Coronary artery (tissue), 2 donors: Measurements from ENCODE around the gene BTBD19.

Experiments
- DNase-seq: peaks from one replicate; pipeline ENCODE4 v3.0.0-alpha.2; 2017; ENCODE audit warnings: low spot score
- H3K27ac ChIP-seq, 2 donors: fragments of 200-600 bp; sonication (generic); one replicate each; pipeline ENCODE4 v1.5.1; 2016 to 2019
- H3K4me3 ChIP-seq: fragments of 200-600 bp; sonication (generic); 2 replicates; pipeline ENCODE4 v1.5.1; 2016; ENCODE audit warnings: mild to moderate bottlenecking, moderate library complexity
- TF ChIP-seq, protein P1 (sequence below): fragments of 200-600 bp; sonication (generic); IDR thresholded peaks from one replicate; pipeline ENCODE4 v1.5.1; 2019; ENCODE audit warnings: antibody characterized with exemption

Gene BTBD19

DNA sequence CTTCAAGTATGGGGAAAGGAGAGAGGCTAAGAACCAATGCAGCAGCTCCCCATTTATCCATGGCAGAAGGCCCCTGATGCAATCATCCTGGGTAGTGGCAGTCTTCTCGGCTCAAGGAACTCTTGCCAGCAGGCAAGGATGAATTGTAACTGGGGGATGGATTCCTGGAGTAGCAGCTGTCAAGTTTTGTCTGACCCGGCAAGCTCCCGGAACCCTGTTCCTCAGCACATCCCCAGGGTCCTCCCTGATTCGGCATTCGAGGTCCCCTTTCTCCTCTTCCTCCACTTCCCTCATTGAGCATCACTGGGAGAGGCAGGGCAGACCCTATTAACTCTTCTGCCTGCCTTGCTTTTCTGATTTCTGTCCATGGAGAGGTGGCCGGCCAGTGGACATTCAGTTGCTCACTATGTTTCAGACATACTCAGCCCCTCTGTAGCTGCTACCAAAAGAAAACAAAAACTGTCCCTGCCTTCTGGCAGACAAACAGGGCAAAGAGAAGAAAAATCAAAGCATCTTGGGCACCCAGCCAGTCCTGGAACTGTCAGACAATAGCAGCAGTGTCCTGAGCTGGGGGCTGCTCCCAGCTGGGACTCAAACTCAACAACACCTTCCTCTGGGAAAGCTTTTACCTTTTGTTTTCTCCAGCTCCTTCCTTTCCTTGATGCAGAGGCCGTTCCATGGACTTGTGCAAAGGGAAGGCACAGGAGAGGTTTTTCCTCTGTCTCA is 40.3 kb downstream of the BTBD19 start:
- TF ChIP-seq, protein P1, sequence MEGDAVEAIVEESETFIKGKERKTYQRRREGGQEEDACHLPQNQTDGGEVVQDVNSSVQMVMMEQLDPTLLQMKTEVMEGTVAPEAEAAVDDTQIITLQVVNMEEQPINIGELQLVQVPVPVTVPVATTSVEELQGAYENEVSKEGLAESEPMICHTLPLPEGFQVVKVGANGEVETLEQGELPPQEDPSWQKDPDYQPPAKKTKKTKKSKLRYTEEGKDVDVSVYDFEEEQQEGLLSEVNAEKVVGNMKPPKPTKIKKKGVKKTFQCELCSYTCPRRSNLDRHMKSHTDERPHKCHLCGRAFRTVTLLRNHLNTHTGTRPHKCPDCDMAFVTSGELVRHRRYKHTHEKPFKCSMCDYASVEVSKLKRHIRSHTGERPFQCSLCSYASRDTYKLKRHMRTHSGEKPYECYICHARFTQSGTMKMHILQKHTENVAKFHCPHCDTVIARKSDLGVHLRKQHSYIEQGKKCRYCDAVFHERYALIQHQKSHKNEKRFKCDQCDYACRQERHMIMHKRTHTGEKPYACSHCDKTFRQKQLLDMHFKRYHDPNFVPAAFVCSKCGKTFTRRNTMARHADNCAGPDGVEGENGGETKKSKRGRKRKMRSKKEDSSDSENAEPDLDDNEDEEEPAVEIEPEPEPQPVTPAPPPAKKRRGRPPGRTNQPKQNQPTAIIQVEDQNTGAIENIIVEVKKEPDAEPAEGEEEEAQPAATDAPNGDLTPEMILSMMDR: no peak
- Histone ChIP-seq H3K4me3 (no peak overlapping the region), H3K27ac (no peak overlapping the region)
- DNase-seq: no peak

DNA sequence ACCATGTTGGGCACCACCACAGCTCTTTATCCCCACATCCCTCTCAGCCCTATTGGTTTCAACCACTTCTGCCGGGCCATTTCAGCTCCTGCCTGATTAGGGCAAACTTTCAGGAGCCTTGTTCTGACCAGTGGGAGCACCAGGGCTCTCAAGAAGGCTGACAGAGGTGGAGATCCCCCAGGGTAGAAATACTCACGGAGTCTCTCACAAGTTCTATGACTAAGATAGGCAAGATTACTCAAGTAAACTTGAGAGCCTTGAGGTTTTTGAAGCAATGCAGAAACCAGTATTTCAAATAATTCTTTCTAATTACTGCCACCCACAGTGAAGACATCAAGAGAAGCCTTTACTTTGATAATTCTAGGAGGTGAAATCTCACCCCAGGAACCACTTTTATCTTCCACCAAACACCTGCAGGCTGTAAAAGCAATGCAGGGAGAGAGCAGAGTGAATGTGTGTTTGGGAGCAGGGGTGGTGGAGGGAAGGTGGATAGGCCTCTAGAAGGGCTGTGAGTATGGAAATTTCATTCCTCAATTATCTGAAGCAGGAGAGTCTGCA is 41.3 kb downstream of the BTBD19 start:
- Histone ChIP-seq H3K27ac (peak overlapping the region in 1 of 2 donors; percentile 9), H3K4me3 (no peak overlapping the region)
- no peak for DNase-seq
- TF ChIP-seq, protein P1: no peak

DNA sequence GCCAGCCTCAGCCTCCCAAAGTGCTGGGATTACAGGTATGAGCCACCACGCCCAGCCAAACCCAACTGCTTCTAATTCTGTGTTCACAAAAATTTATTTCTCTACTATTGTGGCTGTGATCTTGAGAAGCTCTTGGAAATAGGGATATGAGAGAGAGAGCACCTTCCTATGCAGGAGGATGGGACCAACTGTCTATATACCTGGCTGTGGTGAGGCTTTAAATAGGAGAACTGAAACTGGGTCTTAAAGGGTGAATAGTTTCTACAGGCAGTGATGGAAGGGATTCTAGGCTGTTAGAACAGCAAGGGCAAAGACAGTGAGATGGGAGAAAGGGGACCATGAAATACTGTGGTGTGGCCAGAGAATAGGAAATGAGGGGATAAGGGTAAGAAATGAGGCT is 43.0 kb downstream of the BTBD19 start:
- TF ChIP-seq, protein P1: no peak
- no peak for DNase-seq
- Histone ChIP-seq H3K27ac (no peak overlapping the region), H3K4me3 (no peak overlapping the region)

DNA sequence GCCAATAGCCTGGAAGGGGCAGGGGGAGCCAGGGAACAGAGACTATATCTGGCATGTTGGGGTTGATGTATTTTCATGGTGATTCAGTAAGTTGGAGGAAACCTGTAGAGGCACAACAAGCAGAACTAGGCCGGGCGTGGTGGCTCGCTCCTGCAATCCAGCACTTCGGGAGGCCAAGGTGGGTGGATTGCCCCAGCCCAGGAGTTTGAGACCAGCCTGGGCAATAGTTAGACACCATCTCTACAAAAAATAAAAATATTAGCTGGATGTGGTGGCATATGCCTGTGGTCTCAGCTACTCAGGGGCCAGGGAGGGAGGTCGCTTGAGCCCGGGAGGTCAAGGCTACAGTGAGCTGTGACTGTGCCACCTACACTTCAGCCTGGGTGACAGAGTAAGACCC is 44.9 kb downstream of the BTBD19 start:
- TF ChIP-seq, protein P1: no peak
- Histone ChIP-seq H3K27ac (no peak overlapping the region), H3K4me3 (no peak overlapping the region)
- no peak for DNase-seq

DNA sequence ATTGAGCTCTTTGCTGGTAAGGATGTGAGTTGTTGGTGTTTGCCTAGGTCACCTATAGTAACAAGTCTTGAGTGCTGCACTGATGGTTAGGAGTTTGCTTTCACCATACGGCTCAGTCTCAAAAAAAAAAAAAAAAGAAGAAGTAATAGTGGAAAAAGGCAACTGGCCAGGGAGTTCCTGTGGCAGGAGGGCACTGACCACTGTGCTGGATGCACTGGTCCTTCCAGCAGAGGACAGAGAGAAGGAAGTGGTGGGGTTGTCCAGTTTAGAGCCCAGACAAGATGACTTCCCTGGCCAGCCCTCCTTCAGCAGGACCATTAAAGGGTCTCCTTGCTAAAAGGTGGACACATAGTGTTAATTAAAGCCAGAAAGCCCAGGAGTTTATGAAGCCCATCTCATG is 46.6 kb downstream of the BTBD19 start:
- TF ChIP-seq, protein P1: no peak
- DNase-seq: no peak
- Histone ChIP-seq H3K27ac (no peak overlapping the region), H3K4me3 (no peak overlapping the region)

DNA sequence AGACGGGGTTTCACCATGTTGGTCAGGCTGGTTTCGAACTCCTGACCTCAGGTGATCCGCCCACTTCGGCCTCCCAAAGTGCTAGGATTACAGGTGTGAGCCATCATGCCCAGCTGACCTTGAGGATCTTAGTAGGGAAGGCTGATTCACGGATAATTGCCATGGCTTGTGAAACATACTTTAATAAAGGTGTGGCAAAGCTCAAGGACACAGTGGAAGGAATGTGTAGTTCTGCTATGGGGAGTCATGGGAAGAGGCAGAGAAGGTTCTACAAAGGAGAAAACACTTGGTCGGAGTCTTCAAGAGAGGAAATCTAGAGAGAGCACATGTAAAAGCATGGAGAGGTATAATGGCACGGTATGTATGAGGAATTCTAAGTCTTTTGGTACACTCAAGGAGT is 47.4 kb downstream of the BTBD19 start:
- H3K4me3 ChIP-seq: no peak overlapping the region
- TF ChIP-seq, protein P1: no peak
- H3K27ac ChIP-seq: no peak overlapping the region
- DNase-seq: no peak

DNA sequence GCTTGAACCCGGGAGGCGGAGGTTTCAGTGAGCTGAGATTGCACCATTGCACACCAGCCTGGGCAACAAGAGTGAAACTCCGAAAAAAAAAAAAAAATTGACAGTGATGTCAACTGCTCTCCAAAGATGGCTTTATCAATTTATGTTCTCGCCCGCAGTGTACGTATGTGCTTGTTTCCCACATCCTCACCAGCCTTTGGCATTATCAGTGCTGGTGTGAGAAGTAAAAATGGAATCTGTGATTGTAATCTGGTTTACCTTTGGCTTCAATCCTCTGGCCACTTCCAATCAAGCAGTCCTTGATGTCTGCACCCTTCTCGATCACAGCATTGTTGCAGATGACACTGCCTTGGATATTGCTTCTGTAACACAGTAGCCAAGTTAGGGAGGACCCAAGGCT is 49.1 kb downstream of the BTBD19 start:
- DNase-seq: no peak
- Histone ChIP-seq H3K27ac (no peak overlapping the region), H3K4me3 (no peak overlapping the region)
- TF ChIP-seq, protein P1: no peak
